PC-3 (cell line): ENCODE results near the gene RRP9. TPM values are rescaled to one million over a fixed set of nuclear protein-coding genes. Genes with fewer than 3 reads are reported as not detected.

Experiments used
- ATAC-seq: fragments of 200-7000 bp; cut with Tn5 transposase; 2 replicates; pipeline ENCODE4 v1.9.1; 2020; ENCODE audit warnings: mild to moderate bottlenecking, moderate library complexity
- BruUV-seq: library from RNA; stranded (reverse); fragments of 400-500 nt; replicated peaks from 2 replicates; lab custom pipeline; 2021; lab: Mats Ljungman, UMichigan
- CTCF ChIA-PET: fragments of 300-600 bp; sonication (Branson Sonifier 250); formaldehyde crosslinking; loops from one replicate; lab custom pipeline; 2022; ENCODE audit warnings: antibody characterized with exemption; lab: Charles Lee
- POLR2A ChIA-PET: fragments of 300-600 bp; sonication (Branson Sonifier 250); formaldehyde crosslinking; loops from one replicate; lab custom pipeline; 2022; ENCODE audit warnings: antibody characterized with exemption; ENCODE audit not compliant: unreplicated experiment; lab: Charles Lee
- DNase-seq: peaks from one replicate; pipeline ENCODE4 v3.0.0-alpha.2; 2015
- H2AFZ ChIP-seq: fragments of 300-600 bp; sonication (generic); 2 replicates; pipeline ENCODE4 v1.6.0; 2016; ENCODE audit warnings: antibody characterized with exemption, low read length
- H3F3A ChIP-seq: fragments of 300-600 bp; sonication (generic); one replicate; pipeline ENCODE4 v1.6.0; 2017; ENCODE audit warnings: antibody characterized with exemption, low read length, control low read depth, mild to moderate bottlenecking; ENCODE audit not compliant: unreplicated experiment
- H3K27ac ChIP-seq: fragments of 300-600 bp; sonication (generic); 2 replicates; pipeline ENCODE4 v1.5.1; 2016; ENCODE audit warnings: mild to moderate bottlenecking, low read length
- H3K27me3 ChIP-seq: fragments of 300-600 bp; sonication (generic); 2 replicates; pipeline ENCODE4 v1.6.1; 2016; ENCODE audit warnings: low read length, mixed read lengths
- H3K36me3 ChIP-seq: fragments of 300-600 bp; sonication (generic); 2 replicates; pipeline ENCODE4 v1.6.1; 2016; ENCODE audit warnings: low read depth, mixed run types, low read length, mixed read lengths
- H3K4me1 ChIP-seq: fragments of 300-600 bp; sonication (generic); 2 replicates; pipeline ENCODE4 v1.5.1; 2016; ENCODE audit warnings: low read length; ENCODE audit not compliant: insufficient read depth
- H3K4me2 ChIP-seq: fragments of 300-600 bp; sonication (generic); 2 replicates; pipeline ENCODE4 v1.6.0; 2016; ENCODE audit warnings: low read length
- H3K4me3 ChIP-seq: fragments of 300-600 bp; sonication (generic); 2 replicates; pipeline ENCODE4 v1.5.1; 2016; ENCODE audit warnings: mild to moderate bottlenecking, low read length, mixed read lengths
- H3K79me2 ChIP-seq: fragments of 300-600 bp; sonication (generic); 2 replicates; pipeline ENCODE4 v1.6.1; 2017; ENCODE audit warnings: low read length, mixed read lengths
- H3K9ac ChIP-seq: fragments of 300-600 bp; sonication (generic); 2 replicates; pipeline ENCODE4 v1.6.0; 2016; ENCODE audit warnings: mild to moderate bottlenecking, low read length
- H3K9me2 ChIP-seq: fragments of 300-600 bp; sonication (generic); replicated peaks from 2 replicates; pipeline ENCODE4 v1.6.1; 2016; ENCODE audit warnings: mixed run types, low read length, mixed read lengths
- H3K9me3 ChIP-seq: fragments of 300-600 bp; sonication (generic); 2 replicates; pipeline ENCODE4 v1.6.1; 2016; ENCODE audit warnings: low read length, mixed read lengths
- H4K20me1 ChIP-seq: fragments of 300-600 bp; sonication (generic); 2 replicates; pipeline ENCODE4 v1.6.1; 2016; ENCODE audit warnings: low read length, mixed read lengths
- EZH2 ChIP-seq: fragments of 300-600 bp; sonication (generic); IDR thresholded peaks from one replicate; pipeline ENCODE4 v1.6.1; 2017; ENCODE audit warnings: antibody characterized with exemption, mild to moderate bottlenecking, low read length; ENCODE audit not compliant: unreplicated experiment
- EZH2phosphoT487 ChIP-seq: fragments of 300-600 bp; sonication (generic); IDR thresholded peaks from 2 replicates; pipeline ENCODE4 v1.6.1; 2018; ENCODE audit warnings: mild to moderate bottlenecking, antibody characterized with exemption, low read length, borderline replicate concordance
- intact Hi-C: fragments of 100-400 bp; cut with micrococcal nuclease; formaldehyde crosslinking; loops from 2 replicates; pipeline ENCODE4 v1.9.0; 2023
- total RNA-seq: library from RNA; depleted of rRNA; stranded (reverse); fragments of >200 nt; gene quantifications from 2 replicates; pipeline ENCODE4 v1.2.3, GENCODE V29; 2014
- TF ChIP-seq, protein P1 (sequence below): fragments of 300-600 bp; sonication (generic); conservative IDR thresholded peaks from 2 replicates; pipeline ENCODE4 v1.5.1; 2017; ENCODE audit warnings: antibody characterized with exemption, low read depth, mild to moderate bottlenecking, low read length

RRP9 gene
- total RNA-seq, 1 experiment from 2014 or later: 95.0 TPM

DNA sequence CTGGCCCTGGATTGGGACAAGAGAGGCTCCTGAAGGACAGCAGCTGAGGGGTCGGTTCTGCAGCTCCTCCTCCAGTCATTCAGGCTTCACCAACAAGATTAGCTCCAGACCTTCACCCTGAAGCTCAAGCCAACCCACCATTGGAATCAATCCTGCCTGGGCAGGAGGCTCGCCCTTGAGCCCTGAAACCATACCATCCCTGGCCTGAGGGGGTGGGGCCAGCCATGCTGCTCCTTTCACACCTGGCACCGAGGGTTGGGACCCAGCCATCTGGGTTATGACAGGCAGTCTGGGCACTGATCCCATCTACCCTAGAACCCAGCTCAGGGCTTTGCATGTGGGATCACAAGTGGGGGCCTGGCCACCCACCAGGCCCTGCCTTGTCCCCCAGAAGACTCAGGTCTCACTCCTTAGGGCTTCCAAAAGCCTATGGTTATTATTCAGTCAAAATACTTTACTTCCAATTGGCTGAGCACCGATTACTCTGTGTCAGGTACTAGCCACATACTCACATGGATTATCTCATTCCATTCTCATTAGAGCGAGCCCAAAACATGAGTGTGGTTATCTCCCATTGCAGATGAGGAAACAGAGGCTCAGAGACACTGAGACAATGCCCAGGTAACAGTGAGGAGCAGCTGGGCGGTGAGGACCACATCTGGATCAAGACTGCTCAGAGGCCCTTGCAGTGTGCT, 29.0 kb upstream of the RRP9 start:
- Histone ChIP-seq H3K4me3 (no peak overlapping the region), H4K20me1 (no peaks in the 10 kb centered on the region), H3K27ac (no peak overlapping the region), H2AFZ (no peak overlapping the region), H3K36me3 (no peaks in the 10 kb centered on the region), H3K4me2 (no peak overlapping the region), H3K9me3 (no peaks in the 10 kb centered on the region), H3K27me3 (no peaks in the 10 kb centered on the region), H3K79me2 (peaks cover 36% of the 10 kb centered on the region), H3K9me2 (no peaks in the 10 kb centered on the region), H3F3A (no peaks in the 10 kb centered on the region), H3K9ac (no peak overlapping the region), H3K4me1 (peaks cover 33% of the 10 kb centered on the region)
- no peak for DNase-seq
- ChIA-PET POLR2A (no interaction called here), CTCF (interaction anchor here (1.1 kb wide), 1 partner anchor 29 kb away, joined by 3 read pairs; the partner anchor contains the start of gene RRP9)
- intact Hi-C loops: no loop called here
- BruUV-seq: no TSS peak
- TF ChIP-seq EZH2: no peak
- no peak for TF ChIP-seq EZH2phosphoT487
- TF ChIP-seq, protein P1, sequence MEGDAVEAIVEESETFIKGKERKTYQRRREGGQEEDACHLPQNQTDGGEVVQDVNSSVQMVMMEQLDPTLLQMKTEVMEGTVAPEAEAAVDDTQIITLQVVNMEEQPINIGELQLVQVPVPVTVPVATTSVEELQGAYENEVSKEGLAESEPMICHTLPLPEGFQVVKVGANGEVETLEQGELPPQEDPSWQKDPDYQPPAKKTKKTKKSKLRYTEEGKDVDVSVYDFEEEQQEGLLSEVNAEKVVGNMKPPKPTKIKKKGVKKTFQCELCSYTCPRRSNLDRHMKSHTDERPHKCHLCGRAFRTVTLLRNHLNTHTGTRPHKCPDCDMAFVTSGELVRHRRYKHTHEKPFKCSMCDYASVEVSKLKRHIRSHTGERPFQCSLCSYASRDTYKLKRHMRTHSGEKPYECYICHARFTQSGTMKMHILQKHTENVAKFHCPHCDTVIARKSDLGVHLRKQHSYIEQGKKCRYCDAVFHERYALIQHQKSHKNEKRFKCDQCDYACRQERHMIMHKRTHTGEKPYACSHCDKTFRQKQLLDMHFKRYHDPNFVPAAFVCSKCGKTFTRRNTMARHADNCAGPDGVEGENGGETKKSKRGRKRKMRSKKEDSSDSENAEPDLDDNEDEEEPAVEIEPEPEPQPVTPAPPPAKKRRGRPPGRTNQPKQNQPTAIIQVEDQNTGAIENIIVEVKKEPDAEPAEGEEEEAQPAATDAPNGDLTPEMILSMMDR: no peak
- no peak for ATAC-seq

- Histone ChIP-seq H3K4me1 (peaks cover 30% of the 10 kb centered on the region), H3K79me2 (peaks cover 36% of the 10 kb centered on the region), H3K36me3 (no peaks in the 10 kb centered on the region), H3K4me2 (no peak overlapping the region), H3K27ac (no peak overlapping the region), H4K20me1 (no peaks in the 10 kb centered on the region), H3K9ac (no peak overlapping the region), H3K4me3 (no peak overlapping the region), H3K27me3 (no peaks in the 10 kb centered on the region), H3F3A (no peaks in the 10 kb centered on the region), H3K9me3 (no peaks in the 10 kb centered on the region), H2AFZ (no peak overlapping the region), H3K9me2 (no peaks in the 10 kb centered on the region)
- ChIA-PET POLR2A (no interaction called here), CTCF (interaction anchor here (0.7 to 1.1 kb wide), 2 partner anchors 13 to 28 kb away, joined by 3 read pairs; partner anchors contain the start of genes ACY1 and RRP9)
- no TSS peak for BruUV-seq
- intact Hi-C loops: no loop called here
- ATAC-seq (no peak), DNase-seq (no peak)
- TF ChIP-seq, protein P1: no peak
- TF ChIP-seq EZH2 (no peak), EZH2phosphoT487 (no peak)
Observed at GRCh38 chr3:51969841-51970240, 28.1 kb upstream of the RRP9 start.
